ENCODE results near the gene C4BPB. TPM values are rescaled to one million over a fixed set of nuclear protein-coding genes. Genes with fewer than 3 reads are reported as not detected.

The C4BPB gene
- total RNA-seq, 1 experiment from 2014 or later = not detected

- H3K27ac ChIP-seq (ENCODE audit: insufficient read length, low read depth, low read length) = no peak overlapping the region
- WGBS (ENCODE audit: extremely low coverage, insufficient read length, low lambda C conversion rate) = no CpG with 5 or more reads among the region's 1 CpG
- H2BK12ac ChIP-seq (ENCODE audit: insufficient read length, low read depth, low read length) = no peak overlapping the region
- H3K18ac ChIP-seq (ENCODE audit: insufficient read length, low read depth, low read length) = no peak overlapping the region
- no peak overlapping the region for H3K56ac ChIP-seq (ENCODE audit: insufficient read length, low read depth, low read length)
- Mint-ChIP-seq H3K27ac (no peak overlapping the region), H3K27me3 (ENCODE audit: low read depth) (no peaks in the 10 kb centered on the region), H3K4me1 (no peaks in the 10 kb centered on the region), H3K9me3 (0 out of 5 replicates have a peak, but pooled peaks cover 0 to 3% of the 10 kb centered on the region in 2 experiments), H3K4me3 (no peak overlapping the region), H3K36me3 (ENCODE audit: insufficient read depth in 1 of 3, low read depth in 3 of 3) (no peaks in the 10 kb centered on the region)
- H2BK20ac ChIP-seq (ENCODE audit: low read depth, low read length, poor library complexity, severe bottlenecking) = no peak overlapping the region
- no peaks in the 10 kb centered on the region for H4K20me1 ChIP-seq (ENCODE audit: control insufficient read depth, insufficient read depth, insufficient read length)
- no peak overlapping the region for H2BK120ac ChIP-seq (ENCODE audit: low read depth, low read length, poor library complexity, severe bottlenecking)
- no peaks in the 10 kb centered on the region for H3K9me3 ChIP-seq (ENCODE audit: control insufficient read depth, low read depth, low read length)
- no peaks in the 10 kb centered on the region for H3K4me1 ChIP-seq (ENCODE audit: insufficient read depth, low read length)
- no peaks in the 10 kb centered on the region for H3K79me1 ChIP-seq (ENCODE audit: insufficient read depth, low read depth, low read length, poor library complexity, severe bottlenecking)
- H4K5ac ChIP-seq (ENCODE audit: insufficient read length, low read depth, low read length) = no peak overlapping the region
- H2BK5ac ChIP-seq (ENCODE audit: insufficient read length, low read length) = no peak overlapping the region
- no peak overlapping the region for H4K91ac ChIP-seq (ENCODE audit: insufficient read length, low read depth, low read length)
- no peak for DNase-seq
- no peak overlapping the region for H2AK5ac ChIP-seq (ENCODE audit: insufficient read length, low read length)
- H3K23me2 ChIP-seq (ENCODE audit: insufficient read length, low read depth, low read length, poor library complexity, severe bottlenecking) = no peaks in the 10 kb centered on the region
- H3K4ac ChIP-seq (ENCODE audit: low read depth, low read length) = no peak overlapping the region
- no peaks in the 10 kb centered on the region for H3K27me3 ChIP-seq (ENCODE audit: insufficient read depth, low read length)
- no peaks in the 10 kb centered on the region for H3K79me2 ChIP-seq (ENCODE audit: insufficient read depth, low read length)
- no peak overlapping the region for H4K8ac ChIP-seq (replicated peaks; ENCODE audit: insufficient read length, low read depth, low read length)
- H3K4me2 ChIP-seq (ENCODE audit: insufficient read depth, insufficient read length, low read length) = no peak overlapping the region
- H3K23ac ChIP-seq (ENCODE audit: insufficient read length, low read depth, low read length) = no peak overlapping the region
- TF ChIP-seq CTCF (conservative IDR thresholded peaks at IDR 0.05) = no peak
- H3K14ac ChIP-seq (ENCODE audit: insufficient read depth, low read length) = no peak overlapping the region
- H3K9ac ChIP-seq (ENCODE audit: extremely low read depth, insufficient read length, low read length) = no peak overlapping the region
- H2AFZ ChIP-seq (ENCODE audit: low read length) = no peak overlapping the region
- H2BK15ac ChIP-seq (ENCODE audit: low read depth, low read length) = no peak overlapping the region
- H3T11ph ChIP-seq (ENCODE audit: low read length) = no peak overlapping the region
Measured at GRCh38 chr1:207134581-207134980, 45.9 kb downstream of the C4BPB start.
